Activated naive CD4-positive, alpha-beta T cell treated with Interleukin-2 at 50 U/mL for 16 hours (primary cell): ENCODE results near the gene SHLD2.
"Not testable (repeated sequence)": the region's sequence is repeated elsewhere in the genome, so short reads cannot be mapped to it uniquely, and the experiment has no call there.

ENCODE experiments used
- DNase-seq: peaks from one replicate; pipeline ENCODE4 v3.0.0-alpha.2; 2020

SHLD2 gene

DNA sequence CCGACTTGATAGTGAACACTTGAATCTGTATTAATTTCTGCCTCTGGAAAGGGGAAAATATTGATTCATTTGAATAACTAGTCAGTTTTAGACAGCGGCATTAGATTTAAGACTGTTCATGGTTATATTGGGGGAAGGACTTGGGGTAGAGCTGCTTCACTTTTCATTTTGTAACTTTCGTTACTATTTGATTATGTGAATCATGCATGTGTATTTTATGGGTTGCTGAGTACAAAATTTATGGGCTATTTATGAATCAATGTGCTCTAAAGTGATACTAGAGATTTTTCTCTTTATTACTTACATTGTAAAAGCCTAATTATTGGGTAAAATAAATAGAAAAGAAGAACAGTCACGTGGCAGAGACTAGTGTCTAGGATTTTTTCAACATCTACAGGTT is 5.3 kb upstream of the SHLD2 start:
- no peak for DNase-seq

DNA sequence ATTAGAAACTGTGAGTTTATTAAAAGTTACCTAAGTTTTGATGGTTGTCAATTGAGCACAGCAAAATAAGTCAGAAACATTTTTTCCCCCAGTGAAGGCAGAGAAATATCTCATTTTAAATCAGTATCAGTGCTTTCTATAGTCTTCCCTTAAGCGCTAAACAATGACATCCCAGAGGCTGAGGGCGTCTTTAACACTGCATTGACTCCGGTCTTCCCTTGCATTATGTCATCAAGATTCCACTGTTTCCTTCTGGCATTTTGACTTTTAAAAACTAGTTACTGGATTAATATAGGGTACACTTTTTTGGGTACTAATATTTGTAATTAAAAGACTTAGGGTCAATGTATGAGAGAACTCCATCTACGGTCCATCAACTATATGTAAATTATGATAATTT is 4.2 kb upstream of the SHLD2 start:
- DNase-seq: no peak

DNA sequence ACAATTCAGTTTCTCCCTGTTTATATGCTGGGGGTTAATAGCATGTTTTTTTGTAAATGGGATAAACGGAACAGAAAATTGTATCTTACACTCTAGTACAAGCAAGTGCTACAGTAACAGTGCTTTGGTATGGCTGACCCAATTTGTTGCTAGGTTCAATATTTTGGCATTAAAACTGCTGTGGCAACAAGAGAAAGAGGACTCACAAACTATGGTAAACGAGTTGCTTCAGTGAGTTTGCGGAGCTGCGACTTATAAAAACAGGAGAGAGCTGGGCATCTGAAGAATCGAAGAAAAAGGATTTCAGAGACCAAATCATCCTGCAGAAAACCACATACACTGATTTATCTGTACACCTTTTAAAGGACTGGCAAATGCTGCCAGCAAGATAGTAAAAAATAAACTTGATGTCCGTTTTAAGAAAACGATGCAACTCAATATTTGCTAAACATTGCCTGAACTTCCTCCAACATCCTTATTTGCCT is 2.6 kb upstream of the SHLD2 start:
- no peak for DNase-seq

DNA sequence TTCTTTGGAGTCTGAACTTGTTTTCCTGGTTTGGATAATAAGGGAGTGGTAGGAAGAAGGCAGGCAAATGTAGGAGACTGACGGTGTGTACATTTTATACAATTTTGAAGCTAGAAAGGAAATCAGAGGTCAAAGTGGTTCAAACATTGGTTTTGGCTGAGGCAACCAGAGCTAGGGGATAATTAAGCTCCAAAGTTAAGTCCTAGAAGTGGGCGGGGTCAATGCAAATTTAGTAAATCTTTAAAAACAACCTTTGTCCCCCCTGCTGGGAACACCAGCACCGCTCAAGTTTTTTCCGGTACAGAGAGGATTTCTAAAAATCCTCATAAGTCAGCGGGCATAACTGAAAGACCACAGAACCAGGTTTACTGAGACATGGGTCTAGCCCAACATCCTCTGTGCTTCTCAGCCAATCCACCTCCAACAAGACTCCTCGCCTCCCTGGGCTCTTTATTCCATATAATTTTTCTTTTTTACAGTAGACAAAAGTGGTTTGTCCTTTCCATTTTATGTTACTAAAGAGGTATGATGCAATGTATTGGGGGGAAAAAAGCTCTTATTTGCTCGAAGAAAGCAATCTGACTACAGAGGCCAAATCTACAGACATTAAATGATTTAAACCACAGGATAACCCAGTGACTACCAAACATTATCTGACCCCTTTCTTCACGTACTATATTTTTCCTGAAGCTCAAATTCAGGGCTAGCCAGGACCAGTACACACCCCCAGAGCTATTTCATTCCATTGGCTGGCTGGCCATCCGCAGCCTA is 2.0 kb upstream of the SHLD2 start:
- peak; percentile 30 for DNase-seq

DNA sequence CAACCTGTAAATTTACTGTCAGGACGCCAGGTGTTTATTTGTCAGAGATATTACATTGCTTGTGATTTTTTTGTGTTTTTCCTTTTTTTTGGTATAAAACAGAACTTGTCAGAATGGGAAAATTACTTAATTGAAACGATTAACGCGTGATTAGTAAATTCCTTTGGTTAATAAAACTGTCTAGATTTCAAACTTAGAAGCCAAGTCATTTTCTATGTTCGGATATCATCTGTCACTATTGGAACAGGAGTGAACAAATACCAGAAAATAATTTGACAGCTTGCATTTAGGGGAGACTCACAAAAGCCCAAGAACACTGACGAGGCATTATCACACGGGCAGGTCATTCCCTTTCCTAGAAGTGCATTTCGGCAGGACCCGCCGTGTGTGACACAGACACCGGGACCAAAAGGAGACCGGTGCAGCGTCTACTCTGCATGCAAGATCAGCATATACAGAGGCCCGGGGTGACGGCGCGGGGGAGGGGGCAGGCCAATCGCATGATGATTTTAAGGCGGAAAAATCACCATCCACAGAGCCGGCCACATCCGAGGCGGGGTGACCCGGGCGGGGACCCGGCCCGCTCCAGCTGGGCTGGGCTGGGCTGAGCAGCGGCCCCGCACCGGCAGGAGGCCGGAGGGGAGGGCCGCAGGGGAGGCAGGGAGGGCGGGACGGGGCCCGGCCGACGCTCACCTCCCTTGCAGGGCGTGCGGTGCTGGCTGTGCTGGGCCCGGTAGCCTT is 1.2 kb upstream of the SHLD2 start:
- peak; percentile 77 for DNase-seq

- peak; percentile 80 for DNase-seq
Measured at GRCh38 chr10:87095236-87095945, 385 bp downstream of the SHLD2 start.

DNA sequence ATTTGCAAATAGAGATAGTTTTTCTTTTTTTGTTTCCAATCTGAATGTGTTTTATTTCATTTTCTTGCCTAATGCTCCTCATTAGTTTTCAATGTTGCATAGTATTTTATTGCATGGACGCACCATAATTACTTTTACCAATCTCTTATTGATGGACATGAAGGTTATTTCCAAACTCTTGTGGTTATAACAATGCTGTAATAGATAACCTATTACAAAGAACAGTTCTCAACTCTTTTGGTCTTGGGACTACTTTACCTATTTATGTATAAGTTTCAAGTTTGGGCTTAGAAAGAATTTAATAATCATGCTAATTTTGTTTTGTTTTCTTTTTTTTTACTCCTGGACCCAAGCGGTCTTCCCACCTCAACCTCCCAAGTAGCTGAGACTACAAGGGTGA is 7.0 kb downstream of the SHLD2 start:
- no peak for DNase-seq

DNA sequence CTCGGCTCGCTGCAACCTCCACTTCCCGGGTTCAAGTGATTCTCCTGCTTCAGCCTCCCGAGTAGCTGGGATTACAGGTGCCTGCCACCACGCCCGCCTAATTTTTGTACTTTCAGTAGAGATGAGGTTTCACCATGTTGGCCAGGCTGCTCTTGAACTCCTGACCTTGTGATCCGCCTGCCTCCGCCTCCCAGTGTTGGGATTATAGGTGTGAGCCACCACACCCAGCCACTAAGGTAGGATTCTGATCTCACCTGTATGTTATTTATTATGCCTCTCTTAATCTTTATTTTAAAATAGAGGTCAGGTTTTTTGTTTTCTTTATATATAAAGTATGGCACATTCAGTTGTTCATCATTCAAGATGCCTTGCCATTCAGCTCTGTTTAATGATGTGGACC is 9.7 kb downstream of the SHLD2 start:
- not testable (repeated sequence) for DNase-seq

- no peak for DNase-seq
Measured at GRCh38 chr10:87105446-87106124, 10.6 kb downstream of the SHLD2 start.

DNA sequence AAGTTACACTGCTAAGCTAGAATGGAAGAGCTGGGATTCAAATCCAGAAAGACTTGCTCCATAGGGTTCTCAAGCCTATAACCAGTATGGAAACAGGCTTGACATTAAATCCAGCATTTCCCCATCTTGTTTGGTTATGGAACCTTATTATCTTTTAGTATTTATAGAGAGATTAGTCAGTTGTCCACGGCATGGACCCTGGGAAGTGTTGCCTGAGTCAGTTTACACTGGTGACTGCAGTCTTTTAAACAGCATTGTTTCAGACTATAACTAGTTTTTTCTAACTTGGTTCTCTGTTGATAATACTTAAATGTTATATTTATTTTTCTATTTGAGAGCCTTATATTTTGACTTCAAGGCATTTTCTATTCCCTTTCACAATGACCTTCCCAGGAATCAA is 23.1 kb downstream of the SHLD2 start:
- not testable (repeated sequence) for DNase-seq

GRCh38 chr10:87119029-87119428 is 24.0 kb downstream of the SHLD2 start:
- DNase-seq: not testable (repeated sequence)

GRCh38 chr10:87123351-87123750 is 28.3 kb downstream of the SHLD2 start:
- not testable (repeated sequence) for DNase-seq

GRCh38 chr10:87127048-87127447 is 32.0 kb downstream of the SHLD2 start:
- not testable (repeated sequence) for DNase-seq

DNA sequence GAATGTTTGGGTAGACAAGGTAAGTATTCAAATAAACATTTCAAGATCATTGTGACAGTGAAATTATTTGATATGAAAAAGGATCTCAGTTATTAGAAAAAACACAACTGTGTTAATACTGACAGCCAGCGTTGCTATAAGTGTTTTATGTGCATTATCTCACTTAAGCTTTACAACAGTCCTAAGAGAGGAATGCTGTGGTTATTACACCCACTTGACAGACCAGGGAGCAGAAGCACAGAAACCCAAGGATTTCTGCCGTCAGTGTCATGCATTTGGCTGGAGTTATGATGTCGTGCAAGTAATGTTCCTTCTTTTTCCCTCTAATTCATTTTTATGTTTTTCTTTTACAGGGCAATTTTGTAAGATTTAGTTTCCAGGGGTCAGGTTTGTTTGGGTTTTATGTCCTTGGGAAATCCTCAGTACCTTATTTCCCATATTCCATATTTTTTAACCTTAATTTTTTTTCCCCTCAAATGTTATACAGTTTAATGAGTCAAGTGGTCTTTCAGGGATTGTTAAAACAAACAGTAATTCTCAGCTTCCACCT is 32.7 kb downstream of the SHLD2 start:
- DNase-seq: not testable (repeated sequence)

GRCh38 chr10:87132176-87132575 is 37.2 kb downstream of the SHLD2 start:
- not testable (repeated sequence) for DNase-seq

DNA sequence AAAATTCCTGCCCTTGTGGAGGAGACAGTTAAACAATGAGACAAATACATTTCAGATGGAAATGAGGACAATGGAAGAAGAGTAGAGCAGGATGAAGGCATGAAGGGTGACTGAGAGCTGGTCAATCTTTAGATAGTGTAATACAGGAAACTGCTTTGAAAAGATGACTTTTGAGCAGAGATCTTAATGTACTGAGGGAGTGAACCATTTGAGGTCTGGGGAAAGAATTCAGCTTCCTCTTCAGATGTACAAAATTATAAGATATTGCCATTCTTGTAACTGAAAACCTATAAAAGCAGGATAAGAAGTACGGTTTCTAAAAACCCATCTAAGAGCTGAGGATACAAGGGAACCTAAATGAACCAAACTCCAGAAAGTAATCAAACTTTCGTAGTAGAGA is 38.9 kb downstream of the SHLD2 start:
- not testable (repeated sequence) for DNase-seq

DNA sequence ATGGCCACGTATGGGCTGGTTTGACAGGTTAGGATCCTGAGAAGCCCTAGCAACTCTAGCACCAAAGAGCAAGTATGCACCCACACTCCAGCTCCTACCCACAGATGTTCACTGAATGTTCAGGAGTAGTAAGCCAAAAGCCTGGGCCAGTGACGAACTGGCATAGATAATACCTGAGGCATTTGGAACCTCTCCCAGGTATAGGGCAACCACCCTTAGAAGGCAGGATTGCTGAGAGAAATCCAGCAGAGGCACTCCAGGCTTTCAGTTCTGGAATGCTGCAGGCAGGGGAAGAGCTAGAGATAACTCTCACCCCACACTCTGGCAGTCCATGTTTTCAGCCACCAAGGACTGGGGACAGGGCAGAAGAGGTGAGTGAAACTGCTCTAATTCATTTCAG is 39.4 kb downstream of the SHLD2 start:
- not testable (repeated sequence) for DNase-seq

GRCh38 chr10:87137478-87137877 is 42.5 kb downstream of the SHLD2 start:
- DNase-seq: not testable (repeated sequence)

DNA sequence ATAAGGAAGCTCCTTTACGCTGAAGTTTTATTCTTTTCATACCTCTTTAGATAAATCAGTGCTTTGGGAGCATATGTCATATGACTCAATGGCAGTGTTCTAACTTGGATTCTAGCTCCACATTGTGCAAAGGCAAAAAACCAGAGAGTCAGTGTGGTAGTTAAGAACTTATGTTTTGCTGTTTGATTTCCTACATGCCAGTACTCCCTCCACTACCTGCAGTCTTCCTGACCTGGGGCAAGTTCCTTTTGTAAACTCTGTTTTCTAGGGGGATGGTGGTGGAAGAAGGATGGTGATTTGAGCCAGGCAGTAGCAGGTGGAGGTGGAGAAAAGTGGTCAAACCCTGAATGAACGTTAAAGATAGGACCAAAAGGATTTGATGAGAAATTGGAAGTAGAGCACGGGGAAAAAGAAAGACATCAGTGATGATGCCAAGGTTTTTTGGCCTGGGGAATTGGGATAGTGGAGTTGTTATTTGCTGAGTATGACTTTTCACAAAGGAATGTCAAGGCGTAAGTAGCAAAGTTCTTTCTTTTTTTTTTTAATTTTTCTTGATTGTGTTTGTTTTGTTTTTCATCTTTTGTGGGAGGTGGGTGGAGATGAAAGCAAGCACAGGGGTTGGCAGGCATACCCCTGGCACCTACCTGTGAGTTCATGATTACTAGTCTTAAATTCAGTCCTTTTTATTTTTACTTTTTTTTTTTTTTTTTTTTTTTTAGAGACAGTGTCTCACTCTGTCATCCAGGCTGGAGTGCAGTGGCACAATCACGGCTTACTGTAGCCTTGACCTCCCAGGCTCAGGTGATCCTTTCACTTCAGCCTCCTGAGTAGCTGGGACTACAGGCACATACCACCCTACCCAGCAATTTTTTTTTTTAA is 47.5 kb downstream of the SHLD2 start:
- DNase-seq: not testable (repeated sequence)

GRCh38 chr10:87143109-87143418 is 48.1 kb downstream of the SHLD2 start:
- not testable (repeated sequence) for DNase-seq

- DNase-seq: not testable (repeated sequence)
Measured at GRCh38 chr10:87145598-87145997, 50.6 kb downstream of the SHLD2 start.
